ENCODE measurements around the gene EPN3. TPM values are rescaled to one million over a fixed set of nuclear protein-coding genes. Genes with fewer than 3 reads are reported as not detected.

The EPN3 gene
- total RNA-seq, 1 donor from 2014 or later = 0.84 TPM

DNA sequence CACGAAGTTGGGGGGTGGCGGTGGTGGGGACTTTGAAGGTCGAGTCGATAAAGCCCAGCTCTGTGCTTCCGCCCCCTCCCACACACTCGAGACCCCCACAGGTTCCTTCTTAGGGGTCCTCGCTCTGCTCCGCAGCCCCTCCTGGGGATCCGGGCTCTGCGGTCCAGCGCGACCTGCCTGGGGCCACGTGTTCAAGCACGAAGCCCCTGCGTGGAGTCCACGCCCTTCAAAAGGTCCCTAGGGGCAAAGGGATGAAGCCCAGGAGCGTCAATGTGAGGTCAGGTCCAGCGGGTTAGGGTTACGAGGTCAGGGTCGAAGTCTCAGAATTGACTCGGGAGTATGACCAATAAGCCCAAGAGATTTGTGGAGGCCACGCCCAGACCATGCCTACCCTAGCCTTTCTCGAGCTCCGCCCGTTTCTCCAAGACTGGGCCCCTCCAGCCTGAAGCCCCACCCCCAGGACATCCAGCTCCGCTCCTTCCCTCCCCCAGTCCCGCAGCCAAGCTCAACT lies 27.2 kb downstream of the EPN3 start:
- TF ChIP-seq CTCF (IDR thresholded peaks at IDR 0.05; ENCODE audit: insufficient read depth, low read length, poor library complexity, severe bottlenecking) = no peak
- peaks cover 69% of the 10 kb centered on the region for H3K27me3 ChIP-seq (ENCODE audit: control insufficient read depth, insufficient read depth, low read length)
- H3K36me3 ChIP-seq (ENCODE audit: control insufficient read depth, insufficient read depth, low read length) = no peaks in the 10 kb centered on the region
- DNase-seq (ENCODE audit: low read depth) = no peak
- H3K4me3 ChIP-seq (ENCODE audit: low read depth, low read length) = peak overlapping the region; percentile 2

GRCh38 chr17:50560185-50560824 lies 27.8 kb downstream of the EPN3 start, which contains the start of gene CACNA1G:
TSS of gene CACNA1G (plus strand) at chr17:50560715. CDS start at chr17:50561460, 745 bp downstream.
- Histone ChIP-seq H3K27me3 (ENCODE audit: control insufficient read depth, insufficient read depth, low read length) (peaks cover 75% of the 10 kb centered on the region), H3K4me3 (ENCODE audit: low read depth, low read length) (peak within 1 kb of the TSS; percentile 13), H3K36me3 (ENCODE audit: control insufficient read depth, insufficient read depth, low read length) (no peaks in the 10 kb centered on the region)
- no peak for TF ChIP-seq CTCF (IDR thresholded peaks at IDR 0.05; ENCODE audit: insufficient read depth, low read length, poor library complexity, severe bottlenecking)
- DNase-seq (ENCODE audit: low read depth) = peak; percentile 29

GRCh38 chr17:50560931-50561745 lies 28.6 kb downstream of the EPN3 start:
- no peak for DNase-seq (ENCODE audit: low read depth)
- no peak for TF ChIP-seq CTCF (IDR thresholded peaks at IDR 0.05; ENCODE audit: insufficient read depth, low read length, poor library complexity, severe bottlenecking)
- peaks cover 82% of the 10 kb centered on the region for H3K27me3 ChIP-seq (ENCODE audit: control insufficient read depth, insufficient read depth, low read length)
- H3K36me3 ChIP-seq (ENCODE audit: control insufficient read depth, insufficient read depth, low read length) = no peaks in the 10 kb centered on the region
- no peak overlapping the region for H3K4me3 ChIP-seq (ENCODE audit: low read depth, low read length)

GRCh38 chr17:50561746-50562141 lies 29.2 kb downstream of the EPN3 start:
- peaks cover 86% of the 10 kb centered on the region for H3K27me3 ChIP-seq (ENCODE audit: control insufficient read depth, insufficient read depth, low read length)
- no peak overlapping the region for H3K4me3 ChIP-seq (ENCODE audit: low read depth, low read length)
- no peaks in the 10 kb centered on the region for H3K36me3 ChIP-seq (ENCODE audit: control insufficient read depth, insufficient read depth, low read length)
- no peak for DNase-seq (ENCODE audit: low read depth)
- TF ChIP-seq CTCF (IDR thresholded peaks at IDR 0.05; ENCODE audit: insufficient read depth, low read length, poor library complexity, severe bottlenecking) = no peak

GRCh38 chr17:50562242-50563091 lies 29.9 kb downstream of the EPN3 start:
- H3K4me3 ChIP-seq (ENCODE audit: low read depth, low read length) = no peak overlapping the region
- DNase-seq (ENCODE audit: low read depth) = no peak
- peaks cover 84% of the 10 kb centered on the region for H3K27me3 ChIP-seq (ENCODE audit: control insufficient read depth, insufficient read depth, low read length)

More at GRCh38 chr17:50562242-50563091, 29.9 kb downstream of the EPN3 start:
- no peak for TF ChIP-seq CTCF (IDR thresholded peaks at IDR 0.05; ENCODE audit: insufficient read depth, low read length, poor library complexity, severe bottlenecking)
- no peaks in the 10 kb centered on the region for H3K36me3 ChIP-seq (ENCODE audit: control insufficient read depth, insufficient read depth, low read length)
